Activated naive CD8-positive, alpha-beta T cell treated with anti-CD3 and anti-CD28 coated beads, Interleukin-2, amount 10 ng/mL, durations not matched to agents 7 days and 5 days (primary cell): ENCODE measurements around the gene CCBE1. TPM values are rescaled to one million over a fixed set of nuclear protein-coding genes. Genes with fewer than 3 reads are reported as not detected.

Source experiments
- total RNA-seq, 2 experiments: library from RNA; stranded (reverse); gene quantifications; one replicate each; pipeline ENCODE4 v1.2.3, GENCODE V29; 2021

CCBE1 gene
- total RNA-seq, 2 experiments from 2014 or later: not detected

Other genes with a start within 250 kb of the CCBE1 start
- gene PMAIP1, start 202.6 kb upstream of the CCBE1 start, total RNA-seq: 10 to 100 TPM; 25.3 to 26.7 TPM